ENCODE measurements around the gene TSHZ2.

DNA sequence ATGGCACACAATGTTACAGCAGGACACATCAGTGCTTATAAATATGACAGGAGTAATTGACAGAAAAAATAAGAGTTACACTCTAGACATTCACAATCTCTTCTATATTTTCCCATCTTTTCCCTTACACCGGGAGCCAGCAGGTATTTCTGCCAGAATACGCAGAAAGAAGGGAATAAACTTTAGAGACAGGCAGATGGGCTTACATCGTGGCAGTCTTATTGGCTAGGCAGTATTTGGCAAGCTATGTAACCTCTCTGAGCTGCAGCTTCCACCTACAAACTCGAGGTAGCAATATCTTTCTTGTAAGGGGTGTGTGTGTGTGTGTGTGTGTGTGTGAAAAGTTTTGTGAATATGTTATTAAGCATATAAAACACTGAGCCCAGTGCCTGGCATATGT is 33.0 kb upstream of the TSHZ2 start:
- TF ChIP-seq POLR2A (IDR thresholded peaks at IDR 0.05): no peak
- TF ChIP-seq, protein P1, sequence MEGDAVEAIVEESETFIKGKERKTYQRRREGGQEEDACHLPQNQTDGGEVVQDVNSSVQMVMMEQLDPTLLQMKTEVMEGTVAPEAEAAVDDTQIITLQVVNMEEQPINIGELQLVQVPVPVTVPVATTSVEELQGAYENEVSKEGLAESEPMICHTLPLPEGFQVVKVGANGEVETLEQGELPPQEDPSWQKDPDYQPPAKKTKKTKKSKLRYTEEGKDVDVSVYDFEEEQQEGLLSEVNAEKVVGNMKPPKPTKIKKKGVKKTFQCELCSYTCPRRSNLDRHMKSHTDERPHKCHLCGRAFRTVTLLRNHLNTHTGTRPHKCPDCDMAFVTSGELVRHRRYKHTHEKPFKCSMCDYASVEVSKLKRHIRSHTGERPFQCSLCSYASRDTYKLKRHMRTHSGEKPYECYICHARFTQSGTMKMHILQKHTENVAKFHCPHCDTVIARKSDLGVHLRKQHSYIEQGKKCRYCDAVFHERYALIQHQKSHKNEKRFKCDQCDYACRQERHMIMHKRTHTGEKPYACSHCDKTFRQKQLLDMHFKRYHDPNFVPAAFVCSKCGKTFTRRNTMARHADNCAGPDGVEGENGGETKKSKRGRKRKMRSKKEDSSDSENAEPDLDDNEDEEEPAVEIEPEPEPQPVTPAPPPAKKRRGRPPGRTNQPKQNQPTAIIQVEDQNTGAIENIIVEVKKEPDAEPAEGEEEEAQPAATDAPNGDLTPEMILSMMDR (IDR thresholded peaks at IDR 0.05): no peak

Measured in heart left ventricle (tissue), 13 donors.